HK-2 (cell line): ENCODE data around the gene SLC35A4.
"Not testable (repeated sequence)": the region's sequence is repeated elsewhere in the genome, so short reads cannot be mapped to it uniquely, and the experiment has no call there.

Source experiments
- DNase-seq: peaks from one replicate; pipeline ENCODE4 v3.0.0-alpha.2; 2018; ENCODE audit not compliant: unreplicated experiment

Gene SLC35A4

DNA sequence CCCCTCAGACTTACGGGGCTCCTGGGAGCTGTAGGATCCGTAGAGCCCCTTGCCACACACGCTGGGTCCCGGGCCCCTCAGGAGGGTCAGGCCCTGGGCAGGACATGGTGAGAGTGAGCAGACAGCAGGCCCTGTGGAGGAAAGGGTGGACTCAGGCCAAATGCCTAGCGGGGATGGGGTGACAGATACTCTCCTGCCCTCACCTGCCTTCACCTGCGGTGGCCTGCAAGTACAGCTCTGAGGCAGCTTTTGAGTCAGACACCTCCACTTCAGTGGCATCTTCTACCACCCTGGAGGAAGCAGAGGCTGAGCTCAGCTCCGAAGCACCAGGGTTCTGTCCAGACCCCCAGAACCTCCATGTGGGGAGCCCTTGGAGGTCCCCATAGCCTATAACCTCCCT is 26.2 kb downstream of the SLC35A4 start:
- no peak for DNase-seq

DNA sequence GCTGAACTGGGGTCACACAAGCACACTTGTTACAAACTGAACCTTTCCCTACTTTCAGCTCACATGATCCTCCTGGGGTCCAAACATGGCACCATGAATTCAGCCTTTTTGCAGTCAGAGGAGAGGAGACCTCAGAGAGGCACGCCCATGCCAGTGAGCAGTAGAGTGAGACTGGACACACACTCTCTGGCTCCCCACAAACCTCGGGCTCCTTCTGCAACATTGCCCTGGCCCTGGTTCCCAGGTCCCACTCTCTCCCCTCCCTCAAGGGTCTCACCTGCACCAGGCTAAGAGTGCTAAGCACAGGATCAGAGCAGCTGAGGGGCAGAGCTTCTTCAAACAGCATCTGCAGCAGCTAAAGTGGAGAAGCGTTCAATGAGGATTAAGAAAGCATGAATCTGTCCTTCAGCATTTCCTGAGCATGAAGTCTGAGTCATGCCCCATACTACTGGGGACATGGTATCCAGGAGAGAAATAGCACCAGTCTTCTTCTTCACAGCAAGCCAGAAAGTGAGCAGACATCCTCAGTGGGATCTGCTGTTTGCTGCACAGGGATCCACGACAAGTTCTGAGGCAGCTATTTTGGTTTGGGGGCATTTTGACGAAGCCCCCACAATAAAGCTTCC is 27.2 kb downstream of the SLC35A4 start:
- no peak for DNase-seq

DNA sequence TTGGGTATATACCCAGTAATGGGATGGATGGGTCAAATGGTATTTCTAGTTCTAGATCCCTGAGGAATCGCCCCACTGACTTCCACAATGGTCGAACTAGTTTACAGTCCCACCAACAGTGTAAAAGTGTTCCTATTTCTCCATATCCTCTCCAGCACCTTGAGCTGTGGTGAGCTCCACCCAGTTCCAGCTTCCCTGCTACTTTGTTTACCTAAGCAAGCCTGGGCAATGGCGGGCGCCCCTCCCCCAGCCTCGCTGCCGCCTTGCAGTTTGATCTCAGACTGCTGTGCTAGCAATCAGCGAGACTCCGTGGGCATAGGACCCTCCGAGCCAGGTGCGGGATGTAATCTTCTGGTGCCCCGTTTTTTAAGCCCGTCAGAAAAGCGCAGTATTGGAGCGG is 28.4 kb downstream of the SLC35A4 start:
- not testable (repeated sequence) for DNase-seq

DNA sequence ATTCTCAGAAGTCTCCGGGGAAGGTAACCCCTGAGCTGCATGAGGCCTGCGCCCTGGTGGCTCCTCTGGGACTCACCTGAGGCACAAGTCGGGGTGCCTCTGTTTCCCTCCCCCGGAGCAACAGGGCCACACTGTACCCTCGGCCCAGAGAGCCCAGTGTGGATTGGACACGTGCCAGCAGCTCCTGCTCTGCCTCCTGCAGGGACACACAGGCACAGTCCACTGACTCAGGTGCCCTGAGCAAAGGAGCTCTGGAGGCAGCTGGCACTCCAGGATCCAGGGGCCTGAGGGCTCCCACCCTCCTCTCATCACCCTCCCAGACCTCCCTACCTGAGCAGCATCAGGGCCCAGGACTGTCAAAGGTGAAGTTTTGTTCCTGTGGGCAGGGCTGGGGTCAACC is 29.5 kb downstream of the SLC35A4 start:
- no peak for DNase-seq

DNA sequence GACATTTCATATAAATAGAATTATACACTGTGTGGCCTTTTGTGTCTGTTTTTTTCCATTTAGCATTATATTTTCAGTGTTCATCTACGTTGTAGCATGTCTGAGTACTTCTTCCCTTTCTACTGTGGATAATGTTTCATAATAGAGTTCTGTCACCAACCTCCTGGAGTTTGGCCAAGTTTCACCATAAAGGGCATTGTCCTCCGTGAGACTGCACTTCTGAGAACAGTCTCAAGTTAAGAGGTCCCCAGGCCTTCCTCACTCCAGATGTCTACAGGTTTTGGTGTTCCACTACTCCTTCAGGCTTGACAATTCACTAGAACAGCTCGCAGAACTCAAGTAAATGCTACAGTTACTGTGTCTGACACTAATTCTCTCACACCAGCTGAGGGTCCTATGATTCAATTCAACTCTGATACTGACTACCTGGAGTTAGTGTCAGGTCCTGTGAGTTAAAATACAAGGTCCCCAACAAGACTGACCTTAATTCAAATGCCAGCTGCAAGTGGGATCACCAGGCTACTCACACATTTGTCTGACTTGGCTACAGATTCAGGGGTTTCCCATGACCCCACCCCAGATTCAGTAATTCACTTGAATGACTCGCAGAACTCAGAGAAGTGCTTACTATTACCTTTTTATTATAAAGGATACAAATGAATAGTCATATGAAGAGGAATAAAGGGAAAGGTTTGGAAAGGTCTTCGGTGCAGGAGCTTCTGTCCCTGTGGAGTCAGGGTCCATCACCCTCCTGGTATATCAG is 31.1 kb downstream of the SLC35A4 start:
- no peak for DNase-seq

DNA sequence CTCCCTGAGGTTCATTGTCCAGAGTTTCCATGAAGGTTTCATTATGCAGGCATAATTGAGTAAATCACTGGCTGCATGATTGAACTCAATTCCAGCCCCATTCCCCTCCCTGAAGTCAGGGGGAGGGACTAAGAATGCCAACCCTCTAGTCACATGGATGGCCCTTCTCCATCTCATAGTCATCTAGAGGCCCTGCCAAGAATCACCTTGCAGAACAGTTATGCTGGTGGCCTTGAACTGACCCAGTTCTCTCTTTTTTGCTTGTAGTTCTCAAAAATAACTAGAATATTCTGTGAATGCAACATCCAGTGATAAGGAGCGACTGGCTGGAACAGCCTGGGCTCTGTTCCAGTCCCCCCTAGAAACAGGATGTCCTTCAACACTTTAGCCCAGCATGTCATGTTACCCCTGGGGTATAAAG is 31.7 kb downstream of the SLC35A4 start:
- no peak for DNase-seq

DNA sequence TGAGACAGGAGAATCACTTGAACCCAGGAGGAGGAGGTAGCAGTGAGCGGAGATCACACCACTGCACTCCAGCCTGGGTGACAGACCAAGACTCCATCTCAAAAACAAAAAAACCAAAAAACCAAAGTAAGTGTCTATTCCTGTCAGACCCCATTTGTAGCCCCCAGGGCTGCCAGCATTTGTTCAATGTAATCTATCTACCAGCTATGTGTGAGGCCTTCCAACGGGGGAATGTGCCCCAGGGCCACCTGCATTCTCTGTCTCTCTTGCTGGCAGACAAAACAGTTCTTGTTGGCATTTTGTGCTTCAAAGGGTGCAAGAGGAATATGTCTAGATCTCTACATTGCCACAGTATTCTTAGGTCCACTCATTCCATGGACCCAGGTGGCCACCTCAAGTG is 34.2 kb downstream of the SLC35A4 start:
- no peak for DNase-seq

DNA sequence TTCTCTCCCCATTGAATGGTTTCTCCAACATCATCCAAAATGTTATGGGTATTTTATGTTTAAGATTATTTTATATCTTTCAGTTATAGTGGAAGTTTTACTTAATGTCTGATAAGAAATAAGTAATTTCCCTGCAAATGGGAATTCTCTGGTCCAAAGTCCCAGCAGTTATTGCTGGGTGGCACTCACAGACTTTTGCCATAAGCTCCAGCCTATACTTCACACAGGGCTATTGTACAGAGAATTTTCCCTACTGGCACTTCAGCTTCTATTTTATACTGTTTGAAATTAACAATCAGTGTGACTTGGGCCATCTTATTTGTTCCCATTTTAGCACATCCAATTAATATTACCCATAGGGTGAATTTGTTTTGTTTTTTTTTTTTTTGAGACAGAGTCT is 35.5 kb downstream of the SLC35A4 start:
- DNase-seq, result no peak

DNA sequence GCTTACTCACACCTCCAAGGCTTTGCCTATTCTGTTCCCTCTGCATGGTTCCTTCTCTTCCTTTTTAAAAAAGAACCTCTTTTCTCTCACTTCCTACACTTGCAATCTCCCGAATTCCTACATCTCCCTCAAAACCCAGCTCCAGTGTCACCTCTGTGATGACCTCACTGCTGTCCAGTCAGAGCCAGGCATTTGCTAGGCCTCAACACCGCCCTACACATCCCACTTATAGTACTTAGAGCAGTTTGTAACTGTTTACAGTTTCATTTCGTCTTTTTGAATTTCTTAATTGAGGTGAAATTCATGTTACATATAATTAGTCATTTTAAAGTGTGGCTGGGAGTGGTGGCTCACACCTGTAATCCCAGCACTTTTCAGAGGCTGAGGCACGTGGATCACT is 37.5 kb downstream of the SLC35A4 start:
- no peak for DNase-seq

DNA sequence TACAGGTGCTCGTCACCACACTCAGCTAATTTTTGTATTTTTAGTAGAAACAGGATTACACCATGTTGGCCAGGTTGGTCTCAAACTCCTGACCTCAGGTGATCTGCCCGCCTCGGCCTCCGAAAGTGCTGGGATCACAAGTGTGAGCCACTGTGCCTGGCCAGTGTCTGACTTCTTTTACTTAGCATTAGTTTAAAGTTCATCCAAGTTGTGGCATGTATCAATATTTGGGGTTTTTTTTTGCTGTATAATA is 38.7 kb downstream of the SLC35A4 start:
- DNase-seq, result not testable (repeated sequence)

DNA sequence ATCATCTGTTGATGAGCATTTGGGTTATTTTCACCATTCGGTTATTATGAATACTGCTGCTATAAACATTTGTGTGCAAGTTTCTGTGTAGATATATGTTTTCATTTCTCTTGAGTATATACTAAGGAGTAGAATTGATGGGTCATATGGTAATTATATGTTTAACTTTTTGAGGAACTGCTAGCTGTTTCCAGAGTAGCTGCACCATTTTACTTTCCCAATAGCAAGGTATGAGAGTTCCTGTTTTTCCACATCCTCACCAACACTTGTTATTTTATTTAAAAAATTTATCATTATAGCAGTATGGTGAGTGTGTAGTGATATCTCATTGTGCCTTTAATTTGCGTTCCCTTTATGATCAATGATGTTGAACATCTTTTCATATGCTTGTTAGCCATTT is 39.1 kb downstream of the SLC35A4 start:
- DNase-seq, result no peak

DNA sequence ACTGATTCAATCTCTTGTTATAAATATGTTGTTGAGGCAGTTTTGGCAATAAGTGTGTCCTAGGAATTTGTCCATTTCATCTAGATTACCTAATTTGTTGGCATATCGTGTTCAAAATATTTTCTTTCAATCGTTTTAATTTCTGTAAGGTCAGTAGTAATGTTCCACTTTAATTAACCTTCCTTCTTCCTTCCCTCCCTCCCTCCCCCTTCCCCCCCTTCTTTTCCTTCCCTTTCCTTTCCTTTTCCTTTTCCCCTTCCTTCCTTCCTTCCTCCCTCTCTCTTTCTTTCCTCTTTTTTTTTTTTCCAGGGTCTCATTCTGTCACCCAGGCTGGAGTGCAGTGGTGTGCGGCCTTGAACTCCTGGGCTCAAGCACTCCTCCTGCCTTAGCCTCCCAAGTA is 41.3 kb downstream of the SLC35A4 start:
- no peak for DNase-seq

DNA sequence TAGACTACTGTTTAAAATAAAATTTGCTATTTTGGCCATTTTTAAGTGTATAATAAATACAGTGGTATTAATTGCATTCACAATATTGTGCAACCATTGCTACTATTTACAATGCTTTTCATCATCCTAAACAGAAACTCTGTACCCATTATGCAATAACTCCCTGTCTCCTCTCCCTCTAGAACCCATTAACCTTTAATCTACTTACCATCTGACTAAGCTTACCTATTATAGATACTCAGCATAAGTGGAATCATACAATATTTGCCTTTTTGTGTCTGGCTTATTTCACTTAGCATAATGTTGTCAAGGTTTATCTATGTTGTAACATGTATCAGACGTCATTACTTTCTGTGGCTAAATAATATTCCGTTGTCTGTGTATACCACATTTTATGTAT is 42.4 kb downstream of the SLC35A4 start:
- DNase-seq, result no peak

DNA sequence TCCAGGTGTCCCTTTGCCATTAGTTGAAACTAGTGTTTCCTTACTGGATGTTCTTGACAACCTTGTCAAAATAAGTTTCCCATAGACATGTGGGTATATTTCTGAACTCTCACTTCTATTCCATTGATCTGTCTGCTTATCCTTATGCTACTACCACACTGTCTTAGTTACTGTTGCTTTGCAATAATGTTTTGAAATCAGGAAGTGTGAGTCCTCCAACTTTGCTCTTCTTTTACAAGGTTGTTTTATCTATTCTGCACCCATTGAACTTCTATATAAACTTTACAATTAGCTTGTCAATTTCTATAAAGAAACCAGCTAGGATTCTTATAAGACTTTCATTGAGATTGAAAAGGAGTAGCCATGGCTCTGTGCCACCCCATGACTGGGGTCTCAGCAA is 44.1 kb downstream of the SLC35A4 start:
- DNase-seq, result no peak

DNA sequence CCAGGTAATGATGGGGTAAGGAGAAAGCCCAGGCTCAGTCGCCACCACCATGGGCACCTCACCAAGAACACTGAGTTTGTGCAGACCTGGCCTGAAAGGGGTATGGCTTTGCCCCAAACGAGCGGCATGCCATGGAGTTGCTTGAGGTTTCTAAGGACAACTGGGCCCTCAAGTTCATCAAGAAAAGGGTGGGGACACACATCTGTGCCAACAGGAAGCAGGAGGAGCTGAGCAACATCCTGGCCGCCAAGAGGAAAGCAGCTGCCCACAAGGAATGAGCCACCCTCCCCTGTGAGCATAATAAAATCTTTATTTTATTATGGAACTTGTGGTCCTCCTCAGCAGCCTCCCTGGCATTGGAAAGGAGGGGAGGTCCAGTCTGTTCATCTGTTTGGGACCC is 44.5 kb downstream of the SLC35A4 start:
- no peak for DNase-seq

DNA sequence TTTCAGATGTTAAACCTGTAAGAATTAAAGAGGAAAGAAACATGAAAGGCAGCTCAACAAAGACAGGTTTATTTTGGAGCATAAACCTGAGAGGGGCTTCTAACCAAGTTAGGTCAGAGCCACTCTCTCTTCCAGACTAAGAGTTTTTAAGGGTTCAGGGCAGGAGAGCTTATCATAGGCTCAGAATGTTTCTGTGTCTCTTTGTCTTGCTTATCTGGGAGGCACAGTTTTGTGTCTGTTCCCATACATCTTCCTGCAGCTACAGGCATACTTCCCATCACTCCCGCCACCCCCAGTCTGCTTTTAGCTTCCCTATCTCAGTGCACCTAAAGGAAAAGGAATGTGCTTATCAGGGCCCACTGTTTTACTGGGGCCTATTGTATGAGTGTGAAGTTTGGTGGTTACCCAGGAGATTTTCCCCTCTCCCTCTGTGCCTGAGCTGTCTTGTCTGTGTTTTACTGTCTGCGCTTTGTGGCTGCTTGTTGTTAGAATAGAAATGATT is 46.4 kb downstream of the SLC35A4 start:
- no peak for DNase-seq
